Measurements from ENCODE around the gene SLC41A3. TPM values are rescaled to one million over a fixed set of nuclear protein-coding genes. Genes with fewer than 3 reads are reported as not detected.

SLC41A3 gene
- total RNA-seq, 2 donors from 2014 or later, result 46.8 to 50.4 TPM

GRCh38 chr3:126128504-126129397, 44.8 kb upstream of the SLC41A3 start:
- Mint-ChIP-seq H3K27me3 (ENCODE audit: insufficient read depth) (peaks cover 2% of the 10 kb centered on the region), H3K27ac (no peak overlapping the region), H3K36me3 (ENCODE audit: low read depth) (no peaks in the 10 kb centered on the region), H3K9me3 (no peaks in the 10 kb centered on the region), H3K4me1 (no peaks in the 10 kb centered on the region), H3K4me3 (no peak overlapping the region)
- Histone ChIP-seq H3K4me1 (ENCODE audit: control insufficient read depth, insufficient read depth, low read length) (no peaks in the 10 kb centered on the region), H3K36me3 (ENCODE audit: control insufficient read depth, insufficient read depth, low read length) (no peaks in the 10 kb centered on the region), H3K9ac (ENCODE audit: extremely low read depth, low read length, poor library complexity, severe bottlenecking) (no peak overlapping the region), H3K4me3 (ENCODE audit: low read length) (no peak overlapping the region), H3K27ac (ENCODE audit: low read depth, low read length) (no peak overlapping the region), H3K27me3 (ENCODE audit: control insufficient read depth, insufficient read depth, low read length, poor library complexity, severe bottlenecking) (no peaks in the 10 kb centered on the region), H3K9me3 (ENCODE audit: control insufficient read depth, low read length) (no peaks in the 10 kb centered on the region)
- peak; percentile 26 for DNase-seq
- WGBS, 2 experiments (ENCODE audit: insufficient coverage in 1 of 2, insufficient read length in 1 of 2), result 94% methylated on average over 9 to 13 of the region's 13 CpGs
- TF ChIP-seq CTCF (conservative IDR thresholded peaks at IDR 0.05), result no peak

GRCh38 chr3:126127904-126128303, 44.0 kb upstream of the SLC41A3 start:
- 89 to 100% methylated on average over 5 to 7 of the region's 7 CpGs for WGBS, 2 experiments (ENCODE audit: insufficient coverage in 1 of 2, insufficient read length in 1 of 2)
- no peak overlapping the region for H3K27ac ChIP-seq (ENCODE audit: low read depth, low read length)

GRCh38 chr3:126127452-126127851, 43.5 kb upstream of the SLC41A3 start:
- Mint-ChIP-seq H3K4me1 (no peaks in the 10 kb centered on the region), H3K27me3 (ENCODE audit: insufficient read depth) (peaks cover 2% of the 10 kb centered on the region), H3K36me3 (ENCODE audit: low read depth) (no peaks in the 10 kb centered on the region), H3K27ac (no peak overlapping the region), H3K4me3 (no peak overlapping the region), H3K9me3 (no peaks in the 10 kb centered on the region)
- no peaks in the 10 kb centered on the region for H3K36me3 ChIP-seq (ENCODE audit: control insufficient read depth, insufficient read depth, low read length)
- DNase-seq, result peak; percentile 28
- no peak for TF ChIP-seq CTCF (conservative IDR thresholded peaks at IDR 0.05)
- H3K4me3 ChIP-seq (ENCODE audit: low read length), result no peak overlapping the region
- no peaks in the 10 kb centered on the region for H3K4me1 ChIP-seq (ENCODE audit: control insufficient read depth, insufficient read depth, low read length)
- no peaks in the 10 kb centered on the region for H3K27me3 ChIP-seq (ENCODE audit: control insufficient read depth, insufficient read depth, low read length, poor library complexity, severe bottlenecking)
- no peaks in the 10 kb centered on the region for H3K9me3 ChIP-seq (ENCODE audit: control insufficient read depth, low read length)
- no peak overlapping the region for H3K27ac ChIP-seq (ENCODE audit: low read depth, low read length)
- WGBS, 2 experiments (ENCODE audit: insufficient coverage in 1 of 2, insufficient read length in 1 of 2), result 92% methylated on average over 6 to 10 of the region's 10 CpGs
- no peak overlapping the region for H3K9ac ChIP-seq (ENCODE audit: extremely low read depth, low read length, poor library complexity, severe bottlenecking)

More at GRCh38 chr3:126127904-126128303, 44.0 kb upstream of the SLC41A3 start:
- no peaks in the 10 kb centered on the region for H3K27me3 ChIP-seq (ENCODE audit: control insufficient read depth, insufficient read depth, low read length, poor library complexity, severe bottlenecking)
- no peaks in the 10 kb centered on the region for H3K36me3 ChIP-seq (ENCODE audit: control insufficient read depth, insufficient read depth, low read length)
- no peaks in the 10 kb centered on the region for H3K4me1 ChIP-seq (ENCODE audit: control insufficient read depth, insufficient read depth, low read length)
- DNase-seq, result peak; percentile 18
- Mint-ChIP-seq H3K27me3 (ENCODE audit: insufficient read depth) (peaks cover 2% of the 10 kb centered on the region), H3K4me3 (no peak overlapping the region), H3K27ac (no peak overlapping the region), H3K36me3 (ENCODE audit: low read depth) (no peaks in the 10 kb centered on the region), H3K4me1 (no peaks in the 10 kb centered on the region), H3K9me3 (no peaks in the 10 kb centered on the region)
- no peak overlapping the region for H3K9ac ChIP-seq (ENCODE audit: extremely low read depth, low read length, poor library complexity, severe bottlenecking)
- no peaks in the 10 kb centered on the region for H3K9me3 ChIP-seq (ENCODE audit: control insufficient read depth, low read length)
- H3K4me3 ChIP-seq (ENCODE audit: low read length), result no peak overlapping the region
- TF ChIP-seq CTCF (conservative IDR thresholded peaks at IDR 0.05), result no peak
